GM12801 (cell line): ENCODE data around the gene CNTROB.

Source experiments
- CTCF ChIP-seq: IDR thresholded peaks from one replicate; pipeline ENCODE4 v1.5.1; 2011; ENCODE audit warnings: control low read depth; ENCODE audit not compliant: insufficient read length; ENCODE audit errors: extremely low read depth

CNTROB gene

GRCh38 chr17:7927596-7927995 lies 4.4 kb upstream of the CNTROB start:
- no peak for TF ChIP-seq CTCF

GRCh38 chr17:7929158-7930023 lies 2.6 kb upstream of the CNTROB start, which contains the start of gene KCNAB3:
Gene KCNAB3 (minus strand): TSS chr17:7929856. CDS start chr17:7929435, 421 bp downstream.
- no peak for TF ChIP-seq CTCF

- TF ChIP-seq CTCF, result no peak
Measured at GRCh38 chr17:7930841-7931631, 970 bp upstream of the CNTROB start.

- TF ChIP-seq CTCF, result no peak
Measured at GRCh38 chr17:7932483-7932891, 481 bp downstream of the CNTROB start.

- no peak for TF ChIP-seq CTCF
Measured at GRCh38 chr17:7932949-7933348, 943 bp downstream of the CNTROB start.

- no peak for TF ChIP-seq CTCF
Measured at GRCh38 chr17:7935859-7936258, 3.9 kb downstream of the CNTROB start.

GRCh38 chr17:7940034-7940433 lies 8.0 kb downstream of the CNTROB start:
- TF ChIP-seq CTCF, result no peak
